KOPT-K1 (cell line): ENCODE measurements around the gene SNX30.

Experiments
- H3K27ac ChIP-seq: fragments of 200-600 bp; sonication (generic); 2 replicates; pipeline ENCODE4 v1.5.1; 2016; ENCODE audit warnings: antibody characterized with exemption, mild to moderate bottlenecking, low read depth, low read length; ENCODE audit not compliant: poor library complexity, severe bottlenecking
- H3K36me3 ChIP-seq: fragments of 200-600 bp; sonication (generic); 2 replicates; pipeline ENCODE4 v1.5.1; 2017; ENCODE audit warnings: antibody characterized with exemption, mild to moderate bottlenecking, low read length, moderate library complexity; ENCODE audit not compliant: insufficient read depth
- H3K9me3 ChIP-seq: fragments of 200-600 bp; sonication (generic); 2 replicates; pipeline ENCODE4 v1.5.1; 2017; ENCODE audit warnings: antibody characterized with exemption, low read length, mild to moderate bottlenecking; ENCODE audit not compliant: insufficient read depth, poor library complexity, severe bottlenecking

SNX30 gene

DNA sequence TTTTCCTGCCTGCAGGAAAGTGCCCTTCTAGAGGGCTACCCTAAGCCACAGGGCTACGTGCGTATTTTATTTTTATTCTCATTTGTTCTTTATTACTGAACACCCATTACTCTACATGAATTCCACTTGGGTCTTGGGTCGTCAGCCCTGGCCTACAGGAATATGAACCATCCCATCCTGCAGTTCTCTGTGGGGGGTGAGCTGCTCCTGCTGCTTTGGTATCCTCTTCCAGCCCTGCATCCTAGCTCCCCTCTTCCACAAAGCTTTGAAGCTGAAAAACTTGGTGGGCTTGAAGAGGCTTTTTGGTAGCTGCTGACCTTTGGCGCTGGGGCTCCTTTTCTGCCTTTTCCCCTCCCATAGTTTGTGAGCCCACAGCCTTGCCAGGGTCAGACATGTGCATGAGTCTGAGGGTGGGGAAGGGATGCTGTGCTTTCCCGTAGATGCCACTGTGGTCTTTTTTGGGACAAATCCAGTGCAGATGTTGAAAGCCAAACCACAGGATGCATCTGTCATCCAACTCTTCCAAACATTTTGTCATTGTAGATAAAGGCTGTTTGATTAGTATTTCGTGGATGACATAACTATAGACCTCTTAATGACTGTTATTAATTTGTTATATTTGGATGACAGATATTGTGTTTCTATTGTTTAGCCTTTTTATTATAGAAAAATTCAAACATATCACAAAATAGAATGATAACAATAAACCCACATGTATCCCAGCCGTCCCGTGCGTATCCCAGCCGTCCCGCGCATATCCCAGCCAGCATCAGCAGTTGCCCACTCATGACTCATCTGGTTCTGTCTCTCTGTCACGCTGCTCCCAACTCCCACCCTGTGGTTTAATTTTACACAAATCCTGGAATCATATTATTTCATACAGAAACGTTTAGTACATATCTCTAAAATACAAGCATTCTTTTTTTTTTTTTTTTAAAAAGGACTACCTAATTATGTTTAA, 96.2 kb downstream of the SNX30 start:
- no peak overlapping the region for H3K27ac ChIP-seq
- H3K36me3 ChIP-seq: no peaks in the 10 kb centered on the region
- no peaks in the 10 kb centered on the region for H3K9me3 ChIP-seq

DNA sequence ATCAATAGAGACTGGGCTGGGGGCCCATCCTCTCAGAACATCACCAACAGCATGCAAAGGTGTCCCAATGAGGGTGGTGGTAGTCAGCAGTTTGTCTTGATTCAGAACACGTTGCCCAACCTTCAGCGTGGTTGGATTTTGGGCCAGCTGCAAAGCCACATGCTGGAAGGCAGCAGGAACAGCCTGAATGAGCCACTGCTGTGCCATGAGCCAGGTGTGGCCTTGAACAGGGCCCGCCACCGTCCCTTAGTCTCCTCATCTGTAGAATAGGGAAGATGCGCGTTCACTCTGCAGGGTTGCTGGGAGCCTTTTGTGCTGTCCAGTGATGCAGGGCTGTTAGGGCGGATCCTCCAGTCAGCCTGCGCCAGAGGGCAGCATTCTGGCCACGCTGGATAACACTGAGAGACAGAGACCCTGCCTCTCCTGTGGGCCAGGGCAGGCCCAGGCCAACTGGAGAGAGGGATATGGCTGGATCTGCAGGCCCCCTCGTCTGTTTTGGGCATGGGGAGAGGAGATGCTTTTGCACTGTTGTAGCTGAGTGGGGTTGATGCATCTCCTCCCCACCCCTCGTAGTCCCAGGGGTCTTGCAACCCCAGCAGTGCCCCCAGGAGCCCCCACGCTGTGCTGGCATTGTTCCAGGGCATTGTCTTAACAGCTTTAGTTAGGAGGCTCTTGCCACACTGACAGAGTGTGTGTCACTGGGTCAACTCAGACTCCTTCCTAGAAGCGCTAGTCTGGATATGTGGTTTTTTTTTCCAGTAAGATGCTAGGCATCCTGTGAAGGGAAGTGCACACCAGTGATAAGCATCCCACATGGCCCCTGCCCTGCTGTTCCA, 98.0 kb downstream of the SNX30 start:
- H3K9me3 ChIP-seq: no peaks in the 10 kb centered on the region
- H3K36me3 ChIP-seq: no peaks in the 10 kb centered on the region
- H3K27ac ChIP-seq: no peak overlapping the region

DNA sequence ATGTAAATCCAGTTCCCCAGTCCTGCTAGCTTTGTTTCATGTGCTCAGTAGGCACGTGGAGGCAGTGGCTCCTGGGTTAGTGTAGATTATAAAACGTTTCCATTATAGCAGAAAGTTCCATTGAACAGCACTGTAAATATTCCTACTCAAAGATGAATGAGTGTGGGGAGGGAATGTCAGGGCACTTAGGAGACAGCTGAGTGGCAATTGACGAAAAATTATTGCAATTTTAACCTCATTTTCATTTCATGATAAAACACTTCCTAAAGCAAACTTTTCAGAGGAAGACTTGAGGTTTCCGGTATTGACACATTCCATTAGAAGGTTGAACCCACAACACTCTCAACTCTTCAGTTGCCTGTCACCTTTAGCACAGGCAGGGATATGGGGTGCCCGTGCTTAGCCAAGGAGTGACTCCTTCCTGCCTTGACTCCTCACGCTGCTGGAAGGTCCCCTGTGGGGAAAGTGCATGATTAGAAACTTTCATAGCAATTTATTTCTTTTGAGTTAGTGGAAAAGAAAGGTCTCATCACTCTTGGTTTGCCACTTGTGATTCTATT, 98.9 kb downstream of the SNX30 start:
- Histone ChIP-seq H3K9me3 (no peaks in the 10 kb centered on the region), H3K36me3 (no peaks in the 10 kb centered on the region)

DNA sequence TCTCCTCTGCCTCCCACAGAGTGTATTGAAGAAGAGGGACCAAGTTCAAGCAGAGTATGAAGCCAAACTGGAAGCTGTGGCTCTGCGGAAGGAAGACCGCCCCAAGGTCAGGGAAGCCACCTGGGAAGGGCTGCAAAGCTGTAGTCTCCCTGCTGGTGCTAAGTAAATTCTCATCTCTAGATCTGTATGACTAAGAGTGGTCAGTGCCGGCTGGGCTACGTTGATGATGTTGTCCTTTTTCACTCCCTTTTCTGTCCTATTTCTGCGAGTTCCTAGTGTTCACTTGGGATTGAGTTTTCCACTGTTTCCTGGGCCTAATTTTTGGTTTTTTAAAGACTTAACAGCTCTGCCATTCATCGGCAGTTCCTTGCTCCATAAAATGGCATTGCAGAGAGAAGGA, 100.3 kb downstream of the SNX30 start:
- H3K27ac ChIP-seq: no peak overlapping the region
- no peaks in the 10 kb centered on the region for H3K36me3 ChIP-seq

More for the DNA sequence above, 98.9 kb downstream of the SNX30 start:
- no peak overlapping the region for H3K27ac ChIP-seq

DNA sequence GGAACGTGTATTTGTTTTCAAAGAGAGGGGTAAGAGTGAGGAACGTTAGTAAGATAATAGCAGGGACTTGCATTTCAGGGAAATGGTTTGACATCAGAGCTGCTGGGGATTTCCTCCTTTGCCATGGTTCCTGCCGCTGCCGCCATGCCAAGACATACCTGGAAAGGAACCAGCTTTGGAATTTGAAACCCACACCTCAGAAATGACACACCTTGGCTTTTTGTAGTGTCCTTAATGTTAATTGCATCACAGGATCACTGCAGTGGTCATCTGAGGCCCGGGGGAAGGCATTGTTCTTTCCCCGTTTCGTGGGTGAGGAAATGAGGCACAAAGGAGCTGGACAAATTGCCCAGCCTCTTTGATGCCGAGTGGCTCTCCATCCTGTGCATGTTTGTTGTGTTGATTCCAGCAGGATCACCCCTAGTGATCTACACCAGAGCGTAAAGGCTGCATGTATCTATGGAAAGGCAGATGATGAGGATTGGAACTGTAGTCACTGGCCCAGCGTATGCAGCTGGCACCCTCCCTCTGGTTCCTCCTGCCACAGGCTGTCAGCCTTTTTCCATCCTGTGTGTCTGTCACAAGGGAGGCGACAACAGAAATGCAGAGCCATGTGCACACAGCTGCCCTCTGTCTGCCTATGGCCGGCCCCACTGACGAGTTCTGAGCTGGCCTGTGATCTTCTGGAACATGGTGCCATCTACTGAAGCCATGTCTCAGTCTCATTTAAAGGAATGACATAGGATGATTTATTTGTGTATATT, 102.4 kb downstream of the SNX30 start:
- H3K27ac ChIP-seq: no peak overlapping the region

More for the DNA sequence above, 100.3 kb downstream of the SNX30 start:
- H3K9me3 ChIP-seq: no peaks in the 10 kb centered on the region

DNA sequence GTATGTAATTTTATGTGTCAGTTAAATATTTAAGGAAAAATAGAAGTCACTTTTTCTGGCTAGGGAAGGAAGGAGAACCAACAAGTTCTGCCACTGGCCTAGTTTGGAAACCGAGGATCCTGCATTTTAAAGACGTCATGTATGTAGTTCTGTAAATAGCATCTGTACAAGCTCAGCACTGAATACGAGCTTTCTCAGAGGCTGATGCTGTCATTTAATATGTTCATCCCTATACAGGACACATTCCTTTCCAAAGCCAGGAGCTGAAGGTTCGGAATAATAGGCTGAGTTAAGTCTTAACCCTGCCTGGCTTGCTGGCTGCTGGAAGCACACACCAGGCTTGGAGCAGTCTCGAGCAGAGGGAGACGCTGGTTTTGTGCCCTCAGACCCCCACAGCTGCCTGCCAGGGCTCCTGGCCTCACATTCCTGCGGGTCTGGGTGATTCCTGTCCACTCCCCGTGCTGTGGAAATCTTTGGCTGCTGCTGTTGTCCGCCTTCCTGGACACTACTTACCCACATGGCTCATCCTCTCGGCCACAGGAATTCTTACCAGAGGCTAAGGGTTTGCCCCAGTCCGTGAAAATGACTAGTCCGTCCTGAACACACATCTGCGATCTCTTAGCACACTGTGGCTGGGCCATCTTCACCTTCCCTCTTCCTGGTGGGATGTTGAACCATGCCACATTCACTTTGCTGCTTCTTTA, 103.5 kb downstream of the SNX30 start:
- Histone ChIP-seq H3K9me3 (no peaks in the 10 kb centered on the region), H3K27ac (no peak overlapping the region), H3K36me3 (no peaks in the 10 kb centered on the region)

More for the DNA sequence above, 102.4 kb downstream of the SNX30 start:
- Histone ChIP-seq H3K36me3 (no peaks in the 10 kb centered on the region), H3K9me3 (no peaks in the 10 kb centered on the region)

DNA sequence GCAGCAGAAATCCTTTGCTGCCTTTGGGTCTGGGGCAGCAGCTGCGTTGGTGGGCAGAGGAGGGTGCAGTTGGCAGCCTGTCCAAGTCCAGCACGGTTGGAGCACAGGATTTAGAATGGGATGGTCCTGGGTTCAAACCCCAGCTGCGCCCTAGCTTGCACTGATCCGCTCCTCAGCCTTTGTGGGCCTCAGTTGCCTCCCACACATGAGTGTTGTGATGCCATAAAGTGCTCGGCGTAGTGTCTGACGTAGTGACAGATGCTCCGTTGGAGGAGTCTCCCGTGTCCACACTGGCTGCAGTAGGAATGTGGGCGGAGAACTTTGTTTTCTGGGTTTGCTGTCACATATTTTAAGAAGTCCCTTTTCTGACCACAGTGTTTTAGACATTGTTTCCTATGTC, 104.1 kb downstream of the SNX30 start:
- Histone ChIP-seq H3K36me3 (no peaks in the 10 kb centered on the region), H3K27ac (no peak overlapping the region), H3K9me3 (no peaks in the 10 kb centered on the region)

DNA sequence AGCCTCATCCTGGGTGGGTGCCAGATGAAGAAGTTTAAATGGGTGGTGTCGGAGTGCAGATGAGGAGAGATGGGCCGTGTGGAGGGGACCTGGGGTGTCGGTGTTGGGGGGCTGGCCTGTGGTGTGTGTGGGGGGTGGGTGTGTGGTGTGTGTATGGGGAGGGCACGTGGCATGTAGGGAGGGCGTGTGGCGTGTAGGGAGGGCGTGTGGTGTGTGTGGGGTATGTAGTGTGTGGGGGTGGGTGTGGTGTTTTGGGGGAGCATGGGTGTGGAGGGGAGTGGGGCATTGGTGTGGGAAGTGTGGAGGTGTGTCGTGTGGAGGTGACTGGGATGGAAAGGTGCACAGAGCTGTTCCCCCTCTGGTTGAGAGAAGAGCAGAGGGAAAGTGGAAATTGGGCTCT, 105.6 kb downstream of the SNX30 start:
- Histone ChIP-seq H3K9me3 (no peaks in the 10 kb centered on the region), H3K36me3 (no peaks in the 10 kb centered on the region), H3K27ac (no peak overlapping the region)

DNA sequence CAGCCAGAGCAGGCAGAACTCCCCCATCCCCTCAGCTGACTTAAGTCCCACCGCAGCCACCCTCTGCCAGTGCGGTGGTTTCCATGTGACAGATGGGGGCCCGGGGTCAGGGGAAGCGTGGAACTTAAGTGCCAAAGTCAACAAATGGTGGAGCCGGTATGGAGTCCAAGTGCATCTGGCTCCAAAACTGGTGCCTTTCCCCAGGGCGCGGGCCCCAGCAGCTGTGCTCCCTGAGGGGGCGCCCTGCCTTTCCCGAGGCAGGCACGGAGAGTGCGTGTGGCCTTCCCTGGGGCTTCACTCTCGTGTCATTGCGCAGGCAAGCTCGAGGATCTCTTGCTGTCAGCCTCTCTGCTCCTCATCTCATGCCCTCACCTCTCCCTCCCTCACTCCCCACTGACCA, 106.3 kb downstream of the SNX30 start:
- Histone ChIP-seq H3K36me3 (no peaks in the 10 kb centered on the region), H3K9me3 (no peaks in the 10 kb centered on the region), H3K27ac (no peak overlapping the region)

DNA sequence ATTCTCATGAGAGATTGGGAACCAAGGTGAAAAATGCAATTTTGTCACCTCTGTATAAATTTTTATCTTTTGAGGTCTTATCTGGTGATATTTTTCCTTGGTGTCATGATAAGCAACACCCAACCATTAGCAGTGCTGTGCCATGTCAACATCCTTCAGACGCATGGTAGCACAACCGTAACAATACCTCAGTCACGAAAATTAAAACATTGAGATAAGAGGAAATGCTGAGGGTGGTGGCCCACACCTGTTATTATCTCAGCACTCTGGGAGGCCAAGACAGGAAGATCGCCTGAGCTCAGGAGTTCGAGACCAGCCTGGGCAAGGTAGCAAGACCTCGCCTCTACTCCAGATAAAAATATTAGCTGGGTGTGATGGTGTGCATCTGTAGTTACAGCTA, 107.4 kb downstream of the SNX30 start:
- Histone ChIP-seq H3K9me3 (no peaks in the 10 kb centered on the region), H3K27ac (no peak overlapping the region), H3K36me3 (no peaks in the 10 kb centered on the region)

DNA sequence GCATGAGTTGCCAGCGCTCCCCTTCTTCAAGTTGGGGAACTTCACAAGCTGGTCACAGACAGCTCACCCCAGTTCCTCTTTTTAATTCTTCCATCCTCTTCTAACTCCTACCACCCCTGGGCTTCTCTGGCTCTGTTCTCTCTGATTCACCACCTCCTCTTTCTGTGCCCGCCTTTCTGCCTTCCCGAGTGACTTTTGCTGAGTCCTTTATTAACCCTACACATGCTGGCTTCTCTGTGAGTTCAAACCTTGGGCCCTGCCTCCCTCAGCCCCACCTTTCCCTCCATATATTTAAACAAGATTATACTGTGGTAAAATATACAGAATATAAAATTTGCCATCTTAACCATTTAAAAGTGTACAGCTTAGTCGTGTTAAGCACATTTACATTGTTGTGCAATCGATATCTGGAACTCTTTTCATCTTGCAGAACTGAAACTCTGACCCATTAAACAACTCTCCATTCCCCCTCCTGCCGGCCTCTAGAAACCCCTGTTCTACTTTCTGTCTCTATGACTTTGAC, 108.1 kb downstream of the SNX30 start:
- Histone ChIP-seq H3K9me3 (no peaks in the 10 kb centered on the region), H3K27ac (no peak overlapping the region), H3K36me3 (no peaks in the 10 kb centered on the region)

DNA sequence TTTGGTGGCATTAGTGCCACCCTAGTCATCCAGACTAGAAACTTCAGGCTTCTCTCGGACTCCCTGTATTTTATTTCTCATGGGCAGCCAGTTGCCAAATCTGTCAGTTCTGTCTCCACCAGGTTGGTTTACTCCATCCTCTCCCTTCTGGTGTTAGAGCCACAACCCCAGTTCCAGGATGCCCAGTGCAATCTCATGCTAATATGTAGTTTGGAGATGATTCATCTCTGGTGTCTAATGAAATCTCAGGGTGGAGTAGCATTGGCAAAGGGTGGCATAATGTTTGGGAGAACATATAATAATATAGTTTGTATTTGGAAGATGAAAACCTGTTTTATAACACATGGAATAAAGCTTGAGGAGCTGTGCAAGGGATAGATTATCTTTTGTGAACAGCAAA, 109.9 kb downstream of the SNX30 start:
- H3K36me3 ChIP-seq: no peaks in the 10 kb centered on the region
- no peak overlapping the region for H3K27ac ChIP-seq
- no peaks in the 10 kb centered on the region for H3K9me3 ChIP-seq

DNA sequence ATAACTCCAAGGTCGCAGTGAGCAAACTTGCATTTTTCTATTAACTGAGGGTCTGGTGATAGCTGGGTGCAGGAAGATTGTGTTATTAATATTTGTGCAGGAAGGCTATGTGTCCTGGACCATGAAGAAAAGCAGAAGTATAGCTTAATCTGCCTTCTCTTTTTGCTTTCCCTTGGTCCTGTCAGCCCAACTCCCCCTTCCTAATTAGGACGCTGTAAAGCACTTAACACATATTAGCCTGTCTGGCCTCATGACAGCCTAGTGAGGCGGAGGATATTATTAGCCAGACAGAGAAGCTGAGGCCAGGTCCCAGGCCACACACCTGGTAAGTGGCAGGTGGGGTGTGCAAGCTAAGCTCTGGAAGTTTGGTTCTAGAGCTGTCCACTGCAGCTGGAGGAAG, 110.6 kb downstream of the SNX30 start:
- Histone ChIP-seq H3K9me3 (no peaks in the 10 kb centered on the region), H3K27ac (no peak overlapping the region), H3K36me3 (no peaks in the 10 kb centered on the region)
